ENCODE data around the gene VIL1.

The VIL1 gene

DNA sequence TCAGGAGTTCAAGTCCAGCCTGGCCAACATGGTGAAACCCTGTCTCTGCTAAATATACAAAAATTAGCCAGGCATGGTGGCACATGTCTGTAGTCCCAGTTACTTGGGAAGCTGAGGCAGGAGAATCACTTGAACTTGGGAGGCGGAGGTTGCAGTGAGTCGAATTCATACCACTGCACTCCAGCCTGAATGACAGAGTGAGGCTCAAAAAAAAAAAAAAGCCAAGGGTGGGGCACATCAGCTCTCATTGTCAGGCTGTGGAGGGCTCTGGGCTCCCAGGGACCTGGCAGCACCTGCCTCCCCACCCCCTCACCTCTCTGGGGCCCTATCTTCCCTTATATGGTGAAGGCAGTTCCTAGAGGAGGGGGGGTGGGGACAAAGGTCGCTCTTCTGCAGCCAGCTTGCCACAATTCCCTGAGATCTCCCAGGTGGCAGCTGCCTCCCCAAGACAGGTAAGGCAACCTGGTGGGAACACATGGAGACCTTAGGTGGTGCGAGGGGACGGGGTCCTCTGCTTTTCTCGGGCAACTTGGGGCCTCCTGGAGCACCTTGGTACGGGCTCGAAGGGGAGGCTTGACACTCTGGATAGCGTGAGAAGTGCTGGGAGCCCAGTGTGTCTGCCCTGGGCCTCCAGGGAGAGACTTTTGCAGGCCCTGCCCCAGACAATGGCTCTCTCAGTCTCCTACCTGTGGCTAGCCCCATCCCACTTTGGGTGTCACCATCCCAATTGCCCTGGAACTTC is at the start of gene VIL1:
VIL1 (plus strand) TSS at position 407 of the 742 bp plus-strand sequence. CDS start 4,656 bp downstream, outside the sequence.
- DNase-seq (ENCODE audit: low read depth): no peak

DNA sequence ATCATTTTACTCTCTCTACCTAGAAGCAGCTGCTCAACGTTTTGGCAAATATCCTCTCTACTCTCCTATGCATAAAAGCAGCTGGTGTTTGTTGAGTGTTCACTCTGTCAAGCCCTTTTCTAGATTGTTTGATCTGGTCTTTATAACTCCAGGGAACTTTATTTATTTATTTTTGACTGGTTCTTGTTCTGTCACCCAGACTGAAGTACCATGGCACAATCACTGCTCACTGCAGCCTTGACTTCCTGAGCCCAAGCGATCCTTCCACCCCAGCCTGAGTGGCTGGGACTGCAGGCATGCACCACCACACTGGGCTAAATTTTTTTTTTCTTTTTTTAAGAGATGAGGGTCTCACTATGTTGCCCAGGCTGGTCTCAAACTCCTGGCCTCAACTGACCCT is 49.6 kb upstream of the VIL1 start:
- DNase-seq (ENCODE audit: low read depth): no peak

DNA sequence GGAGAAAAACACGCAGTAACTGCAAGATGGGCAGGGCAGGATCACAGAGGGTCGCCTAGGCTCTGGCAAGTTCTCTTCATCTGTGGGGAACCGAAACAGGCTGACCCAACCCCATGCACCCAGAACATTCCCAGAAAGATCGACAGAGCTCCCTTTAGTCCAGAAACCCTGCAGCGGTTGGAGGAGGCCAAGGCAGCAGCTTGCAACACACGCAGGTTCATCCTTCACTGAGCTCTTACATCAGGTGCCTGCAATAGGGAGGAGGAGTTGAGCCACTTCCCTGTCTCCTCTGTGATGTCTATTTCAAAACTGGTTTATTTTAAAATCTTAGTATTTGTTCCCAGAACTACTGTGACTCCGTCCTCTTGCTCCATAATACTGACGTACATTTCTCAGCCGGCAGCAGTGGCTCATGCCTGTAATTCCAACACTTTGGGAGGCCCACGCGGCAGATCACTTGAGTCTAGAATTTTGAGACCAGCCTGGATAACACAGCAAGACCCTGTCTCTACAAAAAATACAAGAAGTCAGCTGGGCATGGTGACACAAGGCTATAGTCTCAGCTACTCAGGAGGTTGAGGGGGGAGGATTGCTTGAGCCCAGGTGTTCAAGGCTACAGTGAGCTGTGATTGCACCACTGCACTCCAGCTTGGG is 48.4 kb upstream of the VIL1 start:
- DNase-seq (ENCODE audit: low read depth): no peak

DNA sequence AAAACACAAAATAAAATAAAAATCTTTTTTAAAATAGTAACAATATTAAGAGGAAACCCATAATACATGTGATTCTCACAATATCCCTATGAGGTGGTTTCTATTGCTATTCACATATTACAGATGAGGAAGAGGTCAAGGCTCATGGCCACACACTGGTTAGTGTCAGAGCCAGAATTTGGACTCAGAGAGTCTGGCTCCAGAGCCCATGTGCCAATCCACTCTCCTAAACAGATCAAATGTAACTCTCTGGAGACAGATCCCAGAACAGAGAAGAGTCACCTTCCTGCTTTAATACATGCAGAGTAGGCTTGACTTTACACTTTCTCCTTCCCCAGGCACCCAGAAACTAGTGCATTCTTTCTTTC is 47.0 kb upstream of the VIL1 start:
- no peak for DNase-seq (ENCODE audit: low read depth)

DNA sequence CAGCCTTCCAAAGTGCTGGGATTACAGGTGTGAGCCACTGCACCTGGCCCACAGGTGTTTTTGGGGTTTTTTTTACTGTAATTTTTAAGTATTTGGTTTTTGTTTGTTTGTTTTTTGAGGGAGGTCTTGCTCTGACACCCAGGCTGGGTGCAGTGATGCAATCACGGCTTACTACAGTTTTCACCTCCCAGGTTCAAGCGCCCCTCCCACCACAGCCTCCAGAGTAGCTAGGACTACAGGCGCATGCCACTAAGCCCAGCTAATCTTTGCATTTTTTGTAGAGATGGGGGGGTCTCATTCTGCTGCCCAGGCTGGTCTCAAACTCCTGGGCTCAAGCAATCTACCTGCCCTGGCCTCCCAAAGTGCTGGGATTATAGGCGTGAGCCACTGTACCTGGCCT is 44.1 kb upstream of the VIL1 start:
- DNase-seq (ENCODE audit: low read depth): no peak

DNA sequence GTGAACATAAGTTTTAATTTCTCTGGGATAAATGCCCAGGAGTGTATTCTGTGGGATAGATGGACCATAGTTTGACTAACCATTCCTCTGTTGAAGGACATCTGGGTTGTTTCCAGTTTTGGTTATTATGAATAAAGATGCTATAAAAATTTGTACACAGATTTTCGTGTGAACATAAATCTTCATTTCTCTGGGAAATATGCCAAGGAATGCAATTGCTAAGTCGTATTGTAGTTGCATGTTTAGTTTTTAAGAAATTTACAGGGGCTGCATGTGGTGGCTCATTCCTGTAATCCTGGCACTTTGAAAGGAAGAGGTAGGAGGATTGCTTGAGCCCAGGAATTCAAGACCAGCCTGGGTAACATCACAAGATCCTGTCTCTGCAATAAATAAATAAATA is 43.7 kb upstream of the VIL1 start:
- no peak for DNase-seq (ENCODE audit: low read depth)

DNA sequence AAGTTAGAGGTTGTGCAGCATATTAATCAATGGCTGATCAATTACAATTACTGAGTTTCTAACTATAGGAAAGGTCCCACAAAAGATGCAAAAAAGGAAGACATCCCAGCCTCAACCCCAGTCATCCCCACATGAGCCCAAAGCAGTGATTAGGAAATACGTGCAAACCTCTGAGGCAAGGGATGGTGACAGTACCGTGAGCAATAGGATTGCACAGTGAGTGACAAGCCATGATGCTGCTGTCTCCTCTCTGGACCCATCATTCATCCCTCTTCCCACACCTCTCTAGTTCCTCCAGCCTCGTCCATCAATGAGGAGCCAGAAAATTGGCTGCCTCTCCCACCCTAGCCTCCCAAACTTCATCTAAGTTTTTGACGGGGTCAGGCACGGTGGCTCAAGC is 40.9 kb upstream of the VIL1 start:
- DNase-seq (ENCODE audit: low read depth): no peak

DNA sequence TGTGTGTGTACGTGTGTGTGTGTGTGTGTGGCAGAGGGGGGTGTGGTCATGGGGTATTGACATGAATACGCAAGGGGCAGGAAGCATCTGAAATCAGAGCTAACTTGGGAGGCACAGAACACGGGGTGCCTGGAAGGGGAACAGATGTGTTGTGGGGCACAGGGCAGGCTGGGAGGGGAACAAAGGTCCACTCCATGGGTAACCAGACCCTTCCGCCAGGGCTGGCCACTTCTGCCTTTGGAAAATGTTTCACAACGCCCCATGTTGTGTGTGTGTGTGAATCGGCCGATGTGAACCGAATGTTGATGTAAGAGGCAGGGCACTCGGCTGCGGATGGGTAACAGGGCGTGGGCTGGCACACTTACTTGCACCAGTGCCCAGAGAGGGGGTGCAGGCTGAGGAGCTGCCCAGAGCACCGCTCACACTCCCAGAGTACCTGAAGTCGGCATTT is 37.0 kb upstream of the VIL1 start, which contains the start of gene SLC11A1:
SLC11A1 (plus strand) TSS at position 358 of the 451 bp plus-strand sequence. CDS start 96 bp downstream, outside the sequence.
- no peak for DNase-seq (ENCODE audit: low read depth)

DNA sequence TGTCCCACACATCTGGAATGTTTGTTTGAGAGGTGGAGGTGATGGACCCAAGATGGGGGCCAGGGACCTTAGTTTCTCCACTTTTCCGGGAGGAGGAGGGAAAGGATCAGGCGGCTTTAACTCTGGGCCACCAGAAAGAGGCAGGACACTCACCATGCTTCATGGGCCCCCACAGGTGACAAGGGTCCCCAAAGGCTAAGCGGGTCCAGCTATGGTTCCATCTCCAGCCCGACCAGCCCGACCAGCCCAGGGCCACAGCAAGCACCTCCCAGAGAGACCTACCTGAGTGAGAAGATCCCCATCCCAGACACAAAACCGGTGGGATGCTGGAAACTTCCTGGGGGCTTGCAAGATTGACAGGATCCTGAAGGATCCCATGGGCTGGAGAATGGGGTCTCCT is 36.1 kb upstream of the VIL1 start:
- no peak for DNase-seq (ENCODE audit: low read depth)

DNA sequence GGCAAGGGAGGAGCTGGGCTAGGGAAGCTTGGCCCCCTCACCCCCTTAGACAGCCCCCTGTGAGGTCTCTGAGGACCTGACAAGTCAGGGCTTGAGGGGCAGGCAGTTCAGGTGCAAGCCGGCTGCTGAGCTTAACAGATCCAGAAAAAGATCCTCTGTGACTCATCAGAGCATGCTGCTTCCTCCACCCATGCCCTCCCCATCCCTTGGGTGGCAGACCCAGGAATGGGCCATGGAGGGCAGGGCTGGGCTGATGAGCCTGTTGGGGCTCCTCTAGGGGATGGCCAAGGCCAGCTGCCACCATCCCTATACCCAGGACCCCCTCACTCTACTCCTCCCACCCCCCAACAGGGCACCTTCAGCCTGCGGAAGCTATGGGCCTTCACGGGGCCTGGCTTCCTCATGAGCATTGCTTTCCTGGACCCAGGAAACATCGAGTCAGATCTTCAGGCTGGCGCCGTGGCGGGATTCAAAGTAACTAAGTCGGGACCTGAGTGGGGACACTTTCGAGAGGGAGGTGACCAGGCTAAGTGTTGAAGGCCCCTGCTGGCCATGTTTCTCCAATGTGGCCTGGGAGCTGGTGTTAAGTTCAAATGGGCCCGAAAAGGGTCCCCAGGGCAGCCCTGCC is 34.9 kb upstream of the VIL1 start:
- DNase-seq (ENCODE audit: low read depth): no peak

DNA sequence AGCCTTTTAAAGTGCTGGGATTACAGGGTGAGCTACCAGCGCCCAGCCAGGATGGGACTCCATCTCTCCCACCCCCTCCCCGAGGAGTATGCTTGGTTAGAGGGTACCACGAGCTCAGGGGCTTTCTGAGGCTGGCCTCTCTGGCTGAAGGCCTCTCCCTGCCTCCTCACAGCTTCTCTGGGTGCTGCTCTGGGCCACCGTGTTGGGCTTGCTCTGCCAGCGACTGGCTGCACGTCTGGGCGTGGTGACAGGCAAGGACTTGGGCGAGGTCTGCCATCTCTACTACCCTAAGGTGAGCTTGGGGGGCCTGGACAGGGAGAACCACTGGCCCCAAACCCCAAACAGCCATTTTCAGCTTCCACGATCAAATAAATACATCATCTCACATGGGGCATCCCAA is 33.9 kb upstream of the VIL1 start:
- no peak for DNase-seq (ENCODE audit: low read depth)

DNA sequence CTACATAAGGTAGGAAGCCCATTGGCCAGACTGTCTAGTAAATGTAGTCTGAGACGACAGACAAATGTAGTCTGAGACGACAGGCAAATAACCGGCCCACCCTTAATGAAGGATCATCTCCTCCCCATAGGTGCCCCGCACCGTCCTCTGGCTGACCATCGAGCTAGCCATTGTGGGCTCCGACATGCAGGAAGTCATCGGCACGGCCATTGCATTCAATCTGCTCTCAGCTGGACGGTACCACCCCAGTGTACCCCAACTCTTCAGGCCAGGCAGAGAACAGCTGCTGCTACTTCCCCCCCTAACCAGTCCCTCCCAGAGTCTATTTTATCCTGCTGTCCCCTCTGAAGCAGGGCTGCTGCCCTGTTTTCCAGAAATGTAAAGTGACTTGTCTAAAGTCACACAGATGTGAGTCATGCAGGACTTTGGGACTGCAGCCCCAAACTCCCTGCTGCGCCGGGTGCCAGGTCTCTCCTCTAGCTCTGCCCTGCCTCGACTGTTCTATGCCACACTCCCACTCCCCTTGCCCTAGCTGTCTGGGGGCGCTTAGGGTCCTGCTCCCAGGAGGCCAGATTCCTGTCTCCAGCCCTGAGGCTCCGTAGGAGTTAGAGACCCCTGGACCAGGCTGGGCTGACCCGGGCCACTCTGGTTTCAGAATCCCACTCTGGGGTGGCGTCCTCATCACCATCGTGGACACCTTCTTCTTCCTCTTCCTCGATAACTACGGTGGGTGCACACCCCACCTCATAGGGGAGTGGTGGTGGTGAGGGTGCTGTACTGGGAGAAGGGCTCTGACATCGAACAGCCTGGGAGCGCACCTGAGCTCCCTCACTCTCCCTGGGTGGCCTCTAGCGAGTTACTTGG is 32.2 kb upstream of the VIL1 start:
- DNase-seq (ENCODE audit: low read depth): no peak

DNA sequence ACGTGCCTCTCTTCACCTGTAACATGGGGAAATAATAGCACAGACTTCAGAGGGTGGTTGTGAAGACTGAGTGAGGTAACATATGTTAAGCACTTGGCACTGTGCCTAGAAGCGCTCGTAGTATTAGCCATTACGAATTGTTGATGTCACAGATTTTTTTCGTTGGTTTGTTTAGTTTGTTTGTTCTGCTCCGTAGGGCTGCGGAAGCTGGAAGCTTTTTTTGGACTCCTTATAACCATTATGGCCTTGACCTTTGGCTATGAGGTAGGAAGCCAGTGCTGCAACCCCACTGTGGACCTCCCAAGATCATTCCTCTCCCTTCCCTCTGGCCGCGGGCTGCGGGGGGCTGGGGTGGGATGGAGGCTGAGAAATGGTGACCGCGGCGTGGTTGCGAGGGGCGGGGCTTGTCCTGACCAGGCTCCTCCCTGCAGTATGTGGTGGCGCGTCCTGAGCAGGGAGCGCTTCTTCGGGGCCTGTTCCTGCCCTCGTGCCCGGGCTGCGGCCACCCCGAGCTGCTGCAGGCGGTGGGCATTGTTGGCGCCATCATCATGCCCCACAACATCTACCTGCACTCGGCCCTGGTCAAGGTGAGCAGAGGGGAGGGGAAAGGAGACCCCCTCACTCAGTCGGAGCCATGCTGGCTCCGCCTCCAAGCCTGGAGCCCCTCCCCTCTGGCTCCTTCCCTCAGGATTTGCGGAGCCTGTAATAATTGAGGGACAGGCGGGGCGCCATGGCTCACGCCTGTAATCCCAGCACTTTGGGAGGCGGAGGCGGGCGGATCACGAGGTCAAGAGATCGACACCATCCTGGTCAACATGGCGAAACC is 31.3 kb upstream of the VIL1 start:
- DNase-seq (ENCODE audit: low read depth): no peak

DNA sequence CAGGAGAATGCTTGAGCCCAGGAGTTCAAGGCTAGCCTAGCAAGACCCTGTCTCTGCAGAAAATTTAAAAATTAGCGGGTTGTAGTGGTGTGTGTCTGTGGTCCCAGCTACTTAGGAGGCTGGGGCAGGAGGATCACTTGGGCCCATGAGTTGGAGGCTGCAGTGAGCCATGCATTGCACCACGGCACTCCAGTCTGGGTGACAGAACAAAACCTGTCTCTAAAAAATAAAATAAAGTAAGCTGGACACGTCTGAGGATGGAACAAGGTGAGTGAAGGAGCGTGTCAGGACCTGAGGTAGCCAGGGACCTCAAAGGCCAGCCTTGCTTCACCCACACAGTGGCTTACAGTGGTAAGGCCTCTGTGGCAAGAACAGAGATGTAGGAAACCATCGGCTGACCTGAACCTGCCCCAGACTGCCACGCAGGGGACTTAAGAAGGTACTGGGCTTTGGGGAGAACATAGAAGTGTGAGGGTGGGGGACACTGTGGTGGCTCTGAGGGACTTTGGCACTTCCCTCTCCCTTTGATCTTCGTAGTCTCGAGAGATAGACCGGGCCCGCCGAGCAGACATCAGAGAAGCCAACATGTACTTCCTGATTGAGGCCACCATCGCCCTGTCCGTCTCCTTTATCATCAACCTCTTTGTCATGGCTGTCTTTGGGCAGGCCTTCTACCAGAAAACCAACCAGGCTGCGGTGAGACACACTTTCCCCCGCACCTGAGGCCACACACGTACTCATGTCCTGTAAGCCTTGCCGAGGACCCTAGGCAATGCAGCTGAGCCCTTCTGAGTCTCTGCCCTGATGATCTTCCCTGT is 29.4 kb upstream of the VIL1 start:
- DNase-seq (ENCODE audit: low read depth): no peak

DNA sequence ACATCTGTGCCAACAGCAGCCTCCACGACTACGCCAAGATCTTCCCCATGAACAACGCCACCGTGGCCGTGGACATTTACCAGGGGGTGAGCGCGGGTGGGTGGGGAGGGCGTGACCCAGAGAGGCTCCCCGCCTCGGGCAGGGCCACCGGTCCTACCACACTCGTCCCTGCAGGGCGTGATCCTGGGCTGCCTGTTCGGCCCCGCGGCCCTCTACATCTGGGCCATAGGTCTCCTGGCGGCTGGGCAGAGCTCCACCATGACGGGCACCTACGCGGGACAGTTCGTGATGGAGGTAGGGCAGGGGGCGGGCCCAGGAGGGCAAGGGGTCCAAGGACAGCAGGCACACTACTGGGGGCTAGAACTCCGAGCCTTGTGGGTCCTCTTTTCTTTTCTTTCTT is 27.7 kb upstream of the VIL1 start:
- no peak for DNase-seq (ENCODE audit: low read depth)

DNA sequence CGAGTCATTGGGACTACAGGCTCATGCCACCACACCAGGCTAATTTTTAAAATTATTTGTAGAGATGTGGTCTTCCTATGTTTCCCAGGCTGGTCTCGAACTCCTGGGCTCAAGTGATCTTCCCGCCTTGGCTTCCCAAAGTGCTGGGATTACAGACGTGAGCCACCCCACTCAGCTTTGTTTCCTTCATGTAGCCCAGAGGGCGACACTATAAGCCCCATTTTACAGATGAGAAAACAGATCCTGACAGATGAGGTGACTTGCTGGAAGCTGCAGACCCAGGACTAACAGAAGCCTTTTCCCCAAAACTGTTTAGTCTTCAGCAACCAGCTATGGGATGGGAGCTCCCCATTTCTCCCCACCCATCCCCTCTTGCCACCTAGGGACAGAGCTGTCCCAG is 26.5 kb upstream of the VIL1 start:
- no peak for DNase-seq (ENCODE audit: low read depth)

DNA sequence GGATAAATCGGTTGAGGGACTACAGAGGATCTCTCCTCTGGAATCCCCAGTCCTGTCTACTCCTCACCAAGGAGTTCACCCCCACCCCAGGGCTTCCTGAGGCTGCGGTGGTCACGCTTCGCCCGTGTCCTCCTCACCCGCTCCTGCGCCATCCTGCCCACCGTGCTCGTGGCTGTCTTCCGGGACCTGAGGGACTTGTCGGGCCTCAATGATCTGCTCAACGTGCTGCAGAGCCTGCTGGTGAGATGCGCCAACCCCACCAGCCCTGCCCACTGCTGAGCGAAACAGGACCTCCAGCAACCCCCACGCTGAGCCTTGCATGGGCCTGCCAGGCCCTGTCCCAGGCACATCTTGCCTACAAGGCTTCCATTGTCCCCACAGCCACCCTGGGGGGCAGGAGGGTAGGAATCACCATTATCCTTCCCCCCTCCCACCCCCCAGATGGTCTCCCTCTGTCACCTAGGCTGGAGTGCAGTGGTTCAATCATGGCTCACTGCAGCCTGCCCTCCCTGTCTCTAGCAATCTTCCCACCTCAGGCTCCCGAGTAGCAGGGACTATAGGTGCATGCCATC is 25.9 kb upstream of the VIL1 start:
- DNase-seq (ENCODE audit: low read depth): no peak

DNA sequence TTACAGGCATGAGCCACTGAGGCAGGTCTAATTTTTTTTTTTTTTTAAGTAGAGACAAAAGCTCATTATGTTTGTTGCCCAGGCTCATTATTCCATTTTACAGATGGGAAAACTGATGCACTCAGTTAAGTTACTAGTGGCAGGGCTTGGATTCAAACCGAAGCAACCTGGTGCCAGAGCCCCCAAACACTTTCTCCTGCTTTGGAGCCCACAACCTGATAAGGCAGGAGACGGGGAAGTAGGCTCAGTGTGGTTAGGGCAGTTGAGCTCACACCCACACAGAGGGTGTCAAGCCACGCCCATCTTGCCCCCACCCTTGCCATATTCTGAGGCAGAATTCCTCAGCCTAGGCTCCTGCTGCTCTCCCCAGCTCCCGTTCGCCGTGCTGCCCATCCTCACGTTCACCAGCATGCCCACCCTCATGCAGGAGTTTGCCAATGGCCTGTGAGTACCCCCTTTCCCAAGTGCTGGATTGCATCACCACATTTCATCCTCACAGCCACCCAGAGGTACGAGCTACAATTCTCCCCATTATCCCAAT is 25.1 kb upstream of the VIL1 start:
- no peak for DNase-seq (ENCODE audit: low read depth)

DNA sequence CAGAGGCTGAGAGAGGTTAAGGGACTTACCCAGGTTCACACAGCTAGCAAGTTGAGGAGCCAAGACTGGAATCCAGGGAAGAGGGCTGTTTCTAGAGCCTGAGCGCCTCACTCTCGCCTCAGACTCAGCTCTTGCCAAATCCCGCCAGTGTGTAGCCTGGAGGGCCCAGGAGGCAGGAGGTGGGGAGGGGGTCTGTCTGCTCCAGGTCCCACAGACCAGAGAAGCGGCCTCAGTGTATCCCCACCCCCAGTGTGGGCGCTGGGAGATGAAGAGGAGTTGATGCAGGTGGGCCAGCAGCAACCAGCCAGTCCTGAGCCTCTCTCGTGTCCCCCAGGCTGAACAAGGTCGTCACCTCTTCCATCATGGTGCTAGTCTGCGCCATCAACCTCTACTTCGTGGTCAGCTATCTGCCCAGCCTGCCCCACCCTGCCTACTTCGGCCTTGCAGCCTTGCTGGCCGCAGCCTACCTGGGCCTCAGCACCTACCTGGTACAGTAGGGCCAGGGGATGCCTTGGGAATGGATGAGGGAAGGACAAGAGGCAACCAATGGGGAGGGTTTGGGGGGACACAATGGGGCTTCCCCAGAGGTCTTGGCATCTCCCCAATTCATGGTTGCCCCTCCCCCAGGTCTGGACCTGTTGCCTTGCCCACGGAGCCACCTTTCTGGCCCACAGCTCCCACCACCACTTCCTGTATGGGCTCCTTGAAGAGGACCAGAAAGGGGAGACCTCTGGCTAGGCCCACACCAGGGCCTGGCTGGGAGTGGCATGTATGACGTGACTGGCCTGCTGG is 24.4 kb upstream of the VIL1 start:
- DNase-seq (ENCODE audit: low read depth): no peak
